NCI-H82 treated with DMSO at 0.1 percent for 48 hours (cell line): Measurements from ENCODE around the gene NGF.
A peak's percentile ranks its signal among the peaks of the same experiment; 100 is the strongest.

Experiments used
- DNase-seq: peaks from one replicate; lab custom pipeline; 2025; ENCODE audit not compliant: unreplicated experiment; lab: John Stamatoyannopoulos, UW

Gene NGF

GRCh38 chr1:115283681-115284146 is 54.3 kb downstream of the NGF start:
- DNase-seq: no peak

GRCh38 chr1:115283249-115283648 is 54.8 kb downstream of the NGF start:
- no peak for DNase-seq

GRCh38 chr1:115282807-115283208 is 55.2 kb downstream of the NGF start:
- DNase-seq: no peak

GRCh38 chr1:115281143-115281542 is 56.9 kb downstream of the NGF start:
- no peak for DNase-seq

- no peak for DNase-seq
These were observed 58.0 kb downstream of the NGF start for GRCh38 chr1:115280064-115280463.

DNA sequence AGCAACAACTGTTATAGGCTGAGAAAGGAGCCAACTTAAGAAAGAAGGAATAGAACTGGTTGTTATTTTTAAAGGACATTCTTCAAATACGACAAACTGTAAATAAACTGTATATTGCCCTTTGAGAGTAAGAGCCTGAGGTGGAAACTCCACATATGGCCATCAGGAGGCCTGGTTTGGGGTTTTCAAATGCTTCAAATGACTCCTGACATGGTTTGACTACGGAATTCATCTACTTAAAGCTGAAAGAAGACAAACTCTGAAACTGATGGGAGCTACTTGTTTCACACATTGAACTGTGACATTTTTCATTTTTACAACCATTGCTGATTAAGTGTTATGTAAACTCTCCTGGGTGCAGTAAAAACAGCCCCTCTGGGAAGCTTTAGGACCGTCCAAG is 59.8 kb downstream of the NGF start:
- DNase-seq: no peak

DNA sequence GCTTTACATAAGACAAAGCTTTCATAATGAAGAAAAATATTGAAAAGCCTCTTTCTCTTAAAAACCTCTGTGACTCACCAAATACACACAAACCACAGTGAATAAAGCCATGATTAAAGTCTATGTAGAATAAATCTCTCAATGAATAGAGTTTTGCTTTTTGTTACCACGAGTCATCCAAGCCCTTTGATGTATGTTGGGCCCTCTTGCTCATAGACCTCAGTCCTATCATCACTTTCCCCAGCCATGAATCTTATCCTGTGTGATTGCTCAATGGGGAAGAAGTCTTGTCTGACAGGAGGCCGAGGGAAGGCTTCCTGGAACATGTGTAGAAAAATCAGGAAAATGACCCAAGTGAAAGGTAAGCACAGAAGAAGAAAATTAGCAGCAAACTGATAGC is 60.8 kb downstream of the NGF start:
- no peak for DNase-seq

GRCh38 chr1:115275216-115275615 is 62.8 kb downstream of the NGF start:
- no peak for DNase-seq

DNA sequence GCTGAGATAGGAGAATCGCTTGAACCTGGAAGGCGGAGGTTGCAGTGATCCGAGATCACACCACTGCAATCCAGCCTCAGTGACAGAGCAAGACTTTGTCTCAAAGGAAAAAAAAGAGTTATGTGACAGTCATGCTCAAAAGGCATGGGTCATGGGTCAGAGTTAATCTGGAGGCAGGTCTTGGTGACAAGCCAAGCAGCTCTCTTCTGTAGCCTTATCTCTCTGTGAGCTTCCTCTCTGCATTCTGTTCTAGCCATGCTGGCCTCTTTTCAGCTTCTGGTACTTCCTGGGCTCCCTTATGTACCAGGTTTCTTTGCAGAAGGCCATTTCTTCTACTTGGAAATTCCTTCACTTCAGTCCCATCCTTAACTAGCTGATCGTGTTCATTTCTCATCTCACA is 63.6 kb downstream of the NGF start:
- DNase-seq: no peak

- no peak for DNase-seq
These were observed 71.2 kb downstream of the NGF start for GRCh38 chr1:115266729-115267421.

- no peak for DNase-seq
These were observed 73.0 kb downstream of the NGF start for GRCh38 chr1:115265099-115265498.

DNA sequence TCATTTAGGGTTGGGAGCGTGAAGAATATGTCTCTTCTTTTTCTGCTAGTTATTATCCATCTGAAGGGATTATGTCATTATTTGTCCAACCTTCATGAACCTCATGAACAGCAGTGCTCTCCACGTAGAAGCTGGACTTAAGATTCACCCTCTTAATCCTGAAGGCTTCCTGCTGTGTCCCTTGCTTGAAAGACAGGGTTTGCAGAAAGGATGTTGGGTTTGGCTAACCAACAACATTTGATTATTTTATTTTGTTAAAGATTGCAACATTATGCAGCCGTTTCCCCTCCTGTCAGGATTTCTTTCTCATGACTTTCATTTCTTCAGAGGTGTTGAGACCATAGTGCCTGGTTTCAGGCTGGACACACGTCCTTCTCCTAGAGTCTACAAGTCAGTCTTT is 75.2 kb downstream of the NGF start:
- no peak for DNase-seq

- no peak for DNase-seq
These were observed 76.6 kb downstream of the NGF start for GRCh38 chr1:115261496-115261895.

GRCh38 chr1:115258302-115258866 is 79.7 kb downstream of the NGF start:
- DNase-seq: no peak

DNA sequence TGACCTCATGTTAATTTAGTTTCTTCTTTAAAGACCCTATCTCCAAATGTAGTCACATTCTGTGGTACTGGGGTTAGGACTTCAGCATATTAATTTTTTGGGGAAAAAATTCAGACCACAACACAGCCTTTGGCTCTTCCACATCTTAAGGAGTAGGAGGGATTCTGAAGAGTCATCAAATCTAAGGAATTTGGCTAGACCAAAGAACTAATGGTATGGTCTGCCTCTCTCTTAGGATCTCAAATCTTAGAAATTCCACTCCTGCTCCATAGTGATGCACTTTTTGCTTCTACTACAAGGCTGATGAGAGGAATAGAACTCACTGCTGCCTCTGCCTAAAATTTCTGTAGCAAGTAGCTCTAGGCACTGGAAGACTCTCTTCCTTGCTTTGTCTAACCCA is 80.5 kb downstream of the NGF start:
- no peak for DNase-seq

GRCh38 chr1:115255154-115255553 is 82.9 kb downstream of the NGF start:
- no peak for DNase-seq

DNA sequence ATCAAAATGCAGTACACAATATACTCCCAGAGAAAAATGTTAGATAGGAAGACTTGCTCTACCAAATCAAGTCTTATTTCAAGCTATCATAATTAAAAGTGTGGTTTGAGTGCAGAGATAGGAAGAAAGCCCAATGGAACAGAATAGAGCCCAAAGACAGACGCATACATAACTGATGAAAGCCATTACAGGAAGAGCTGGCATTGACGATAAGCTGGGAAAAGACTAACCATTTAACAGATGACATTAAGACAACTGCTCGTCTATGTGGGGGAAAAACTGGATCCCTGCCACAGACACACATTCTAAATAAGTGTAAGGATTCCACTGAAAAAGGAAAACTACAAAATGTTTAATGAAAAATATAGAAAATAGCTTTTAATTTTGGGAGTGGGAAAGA is 85.5 kb downstream of the NGF start:
- no peak for DNase-seq

- DNase-seq: peak; percentile 33
These were observed 86.2 kb downstream of the NGF start for GRCh38 chr1:115251856-115252255.

DNA sequence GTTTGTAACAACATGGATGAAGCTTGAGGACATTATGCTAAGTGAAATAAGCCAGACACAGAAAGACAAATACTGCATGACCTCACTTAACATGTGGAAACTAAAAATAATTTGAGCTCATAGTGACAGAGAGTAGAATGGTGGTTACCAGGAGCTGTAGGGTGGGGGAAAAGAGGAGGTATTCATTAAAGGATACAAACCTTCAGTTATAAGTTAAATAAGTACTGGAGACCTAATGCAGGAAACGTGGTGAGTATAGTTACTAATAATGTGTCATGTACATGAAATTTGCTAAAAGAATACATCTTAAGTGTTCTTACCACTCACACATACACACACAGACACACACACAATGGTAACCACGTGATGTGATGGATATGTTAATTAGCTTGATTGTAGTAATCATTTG is 86.7 kb downstream of the NGF start:
- DNase-seq: no peak

GRCh38 chr1:115246526-115246925 is 91.5 kb downstream of the NGF start:
- no peak for DNase-seq

- no peak for DNase-seq
These were observed 92.8 kb downstream of the NGF start for GRCh38 chr1:115245227-115245626.

GRCh38 chr1:115242543-115242942 is 95.5 kb downstream of the NGF start:
- no peak for DNase-seq

DNA sequence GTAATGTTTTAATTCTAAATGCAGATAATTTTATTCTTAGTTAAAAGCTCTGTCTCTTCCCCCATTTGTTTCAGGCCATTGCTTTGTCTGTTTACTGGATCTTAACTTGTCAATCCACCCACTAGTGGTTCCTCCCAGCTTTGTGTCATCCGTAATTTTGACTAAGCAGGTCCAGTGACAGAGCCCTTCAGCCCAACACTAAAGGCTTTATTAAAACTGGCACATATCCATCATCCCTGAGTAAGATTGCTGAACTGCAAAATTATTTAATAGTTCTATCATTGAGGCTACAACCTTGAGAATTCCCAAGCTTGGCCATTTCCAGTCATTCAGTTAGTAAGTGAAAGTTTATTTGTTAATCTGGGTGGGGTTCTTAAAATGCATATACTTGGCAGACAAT is 96.7 kb downstream of the NGF start:
- no peak for DNase-seq
